ENCODE data around the gene FAM163B. TPM values are rescaled to one million over a fixed set of nuclear protein-coding genes. Genes with fewer than 3 reads are reported as not detected.

Gene FAM163B
- total and polyA plus RNA-seq, 2 donors (not counting 1 experiment from before 2014, with no cell fraction given), result not detected

DNA sequence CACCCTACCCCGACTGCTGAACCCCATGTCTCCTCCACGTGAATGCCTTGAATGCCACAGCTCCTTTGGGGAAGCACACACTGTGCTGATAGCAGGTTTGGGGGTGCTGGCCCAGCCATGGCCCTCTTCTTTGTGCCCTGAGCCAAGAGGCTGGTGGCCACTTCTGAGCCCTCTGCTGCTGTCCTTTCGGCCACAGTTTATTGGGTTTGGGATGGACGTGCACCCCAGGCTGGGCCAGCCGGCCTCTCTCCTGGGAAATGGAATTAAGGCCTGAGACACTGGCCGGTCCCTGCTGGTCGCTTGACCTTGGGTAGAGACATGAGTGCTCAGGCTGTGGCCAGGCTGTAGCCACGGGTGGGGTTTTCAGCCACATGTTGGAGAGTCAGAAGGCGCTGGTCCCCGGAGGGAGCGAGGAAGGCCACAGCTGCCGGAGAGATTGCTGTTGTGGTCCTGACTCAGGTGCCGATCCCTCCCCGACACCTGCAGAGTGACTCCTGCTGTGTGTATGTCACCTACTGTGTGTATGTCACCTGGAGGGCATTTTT is 26.6 kb downstream of the FAM163B start:
- no peak overlapping the region for H3K4me2 ChIP-seq (replicated peaks; ENCODE audit: low read depth, low read length, poor library complexity, severe bottlenecking)
- WGBS (ENCODE audit: insufficient coverage), result 63% methylated on average over 14 of the region's 14 CpGs
- Mint-ChIP-seq H3K27ac (no peak overlapping the region), H3K4me3 (no peak overlapping the region), H3K9me3 (ENCODE audit: insufficient read depth) (no peaks in the 10 kb centered on the region), H3K4me1 (peaks cover 33% of the 10 kb centered on the region), H3K27me3 (peaks cover 52% of the 10 kb centered on the region)
- no peaks in the 10 kb centered on the region for H3K36me3 ChIP-seq (replicated peaks in 1 of 2; ENCODE audit: control extremely low read depth in 1 of 2, control insufficient read depth in 1 of 2, extremely low read depth in 1 of 2, insufficient read depth in 2 of 2, low read length in 1 of 2)
- CTCF ChIA-PET, result no interaction called here
- H3K9me3 ChIP-seq (ENCODE audit: control extremely low read depth in 1 of 3, control insufficient read depth in 2 of 3, insufficient read depth in 1 of 3, low read length in 2 of 3), result peaks cover 0 to 15% (median 0%) of the 10 kb centered on the region in 3 donors
- POLR2A ChIA-PET, result no interaction called here
- no peaks in the 10 kb centered on the region for H3K79me2 ChIP-seq (ENCODE audit: control insufficient read depth, insufficient read depth, low read length)
- no peak overlapping the region for H3K9ac ChIP-seq (ENCODE audit: low read length)
- peaks cover 0 to 79% (median 26%) of the 10 kb centered on the region in 4 experiments for H3K27me3 ChIP-seq (replicated peaks in 1 of 4; ENCODE audit: control extremely low read depth in 1 of 4, control insufficient read depth in 3 of 4, insufficient read depth in 4 of 4, low read length in 3 of 4)
- no peak overlapping the region for H2AFZ ChIP-seq (ENCODE audit: insufficient read depth, low read depth, low read length, poor library complexity, severe bottlenecking)
- no peak overlapping the region for H3K27ac ChIP-seq (ENCODE audit: low read length in 2 of 2)
- ATAC-seq (ENCODE audit: low read depth), result no peak
- peaks cover 35 to 42% of the 10 kb centered on the region in 2 donors for H3K4me1 ChIP-seq (ENCODE audit: control insufficient read depth in 2 of 2, insufficient read depth in 2 of 2, low read length in 2 of 2)
- TF ChIP-seq, protein P1, sequence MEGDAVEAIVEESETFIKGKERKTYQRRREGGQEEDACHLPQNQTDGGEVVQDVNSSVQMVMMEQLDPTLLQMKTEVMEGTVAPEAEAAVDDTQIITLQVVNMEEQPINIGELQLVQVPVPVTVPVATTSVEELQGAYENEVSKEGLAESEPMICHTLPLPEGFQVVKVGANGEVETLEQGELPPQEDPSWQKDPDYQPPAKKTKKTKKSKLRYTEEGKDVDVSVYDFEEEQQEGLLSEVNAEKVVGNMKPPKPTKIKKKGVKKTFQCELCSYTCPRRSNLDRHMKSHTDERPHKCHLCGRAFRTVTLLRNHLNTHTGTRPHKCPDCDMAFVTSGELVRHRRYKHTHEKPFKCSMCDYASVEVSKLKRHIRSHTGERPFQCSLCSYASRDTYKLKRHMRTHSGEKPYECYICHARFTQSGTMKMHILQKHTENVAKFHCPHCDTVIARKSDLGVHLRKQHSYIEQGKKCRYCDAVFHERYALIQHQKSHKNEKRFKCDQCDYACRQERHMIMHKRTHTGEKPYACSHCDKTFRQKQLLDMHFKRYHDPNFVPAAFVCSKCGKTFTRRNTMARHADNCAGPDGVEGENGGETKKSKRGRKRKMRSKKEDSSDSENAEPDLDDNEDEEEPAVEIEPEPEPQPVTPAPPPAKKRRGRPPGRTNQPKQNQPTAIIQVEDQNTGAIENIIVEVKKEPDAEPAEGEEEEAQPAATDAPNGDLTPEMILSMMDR (IDR thresholded peaks at IDR 0.05), result no peak
- no peak for TF ChIP-seq EZH2 (IDR thresholded peaks at IDR 0.05; ENCODE audit: borderline replicate concordance, insufficient read depth, low read depth, low read length, poor library complexity, severe bottlenecking)
- H4K20me1 ChIP-seq (ENCODE audit: control insufficient read depth, insufficient read depth, low read length, poor library complexity, severe bottlenecking), result no peaks in the 10 kb centered on the region
- H3K4me3 ChIP-seq (ENCODE audit: control extremely low read depth in 1 of 5, extremely low read depth in 1 of 5, insufficient read depth in 1 of 5, low read depth in 2 of 5, low read length in 4 of 5), result no peak overlapping the region
- intact Hi-C loops (cut with micrococcal nuclease), result no loop called here
- DNase-seq, result no peak

DNA sequence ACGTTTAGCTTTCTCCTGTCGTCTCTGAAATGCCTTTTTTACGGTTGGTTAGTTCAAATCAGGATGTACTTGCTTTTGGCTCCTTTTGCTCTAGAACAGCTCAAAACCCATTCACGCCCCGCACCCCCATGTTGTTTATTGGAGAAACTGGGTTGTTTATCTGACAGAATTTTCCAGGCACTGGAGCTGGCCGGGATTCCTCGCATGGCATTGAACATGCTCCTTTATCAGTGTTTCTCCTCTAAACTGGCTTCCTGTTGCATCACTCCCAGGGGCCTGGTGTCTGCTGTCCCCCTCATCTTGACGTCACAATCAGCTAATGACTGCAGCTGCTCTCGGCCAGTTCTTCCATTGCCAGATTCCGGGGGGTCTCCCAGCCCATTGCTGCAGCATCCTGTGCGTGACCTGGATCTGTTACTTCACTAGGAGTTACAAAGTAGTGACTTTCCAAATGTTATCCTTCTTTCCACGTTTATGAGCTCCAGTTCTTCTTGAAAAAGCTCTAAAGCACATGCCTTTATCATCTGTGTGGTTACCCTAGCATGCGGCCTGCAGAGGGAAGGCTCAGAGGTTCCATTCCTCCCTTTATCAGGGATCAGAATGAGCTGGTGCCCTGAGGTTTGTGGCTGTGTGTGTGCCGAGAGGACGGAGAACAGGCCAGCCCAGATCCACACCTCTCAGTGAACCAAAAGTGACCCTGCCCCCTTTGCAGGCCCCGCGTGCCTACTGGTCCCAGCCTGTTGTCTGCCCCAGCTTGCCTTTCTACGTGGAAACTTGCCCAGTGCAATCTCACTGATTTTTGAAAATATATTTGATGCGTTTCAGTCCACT is 27.5 kb downstream of the FAM163B start:
- POLR2A ChIA-PET, result no interaction called here
- H3K27ac ChIP-seq (ENCODE audit: low read length in 2 of 2), result no peak overlapping the region
- peaks cover 37 to 46% of the 10 kb centered on the region in 2 donors for H3K4me1 ChIP-seq (ENCODE audit: control insufficient read depth in 2 of 2, insufficient read depth in 2 of 2, low read length in 2 of 2)

More for the DNA sequence above, 27.5 kb downstream of the FAM163B start:
- no peak for TF ChIP-seq EZH2 (IDR thresholded peaks at IDR 0.05; ENCODE audit: borderline replicate concordance, insufficient read depth, low read depth, low read length, poor library complexity, severe bottlenecking)
- TF ChIP-seq, protein P1 (IDR thresholded peaks at IDR 0.05), result no peak
- Mint-ChIP-seq H3K27me3 (peaks cover 57% of the 10 kb centered on the region), H3K9me3 (ENCODE audit: insufficient read depth) (no peaks in the 10 kb centered on the region), H3K27ac (no peak overlapping the region), H3K4me1 (peaks cover 36% of the 10 kb centered on the region), H3K4me3 (no peak overlapping the region)
- DNase-seq, result no peak
- H3K9me3 ChIP-seq (ENCODE audit: control extremely low read depth in 1 of 3, control insufficient read depth in 2 of 3, insufficient read depth in 1 of 3, low read length in 2 of 3), result peaks cover 0 to 9% (median 0%) of the 10 kb centered on the region in 3 donors
- no peak for ATAC-seq (ENCODE audit: low read depth)
- H3K9ac ChIP-seq (ENCODE audit: low read length), result no peak overlapping the region
- no peaks in the 10 kb centered on the region for H4K20me1 ChIP-seq (ENCODE audit: control insufficient read depth, insufficient read depth, low read length, poor library complexity, severe bottlenecking)
- no peak overlapping the region for H2AFZ ChIP-seq (ENCODE audit: insufficient read depth, low read depth, low read length, poor library complexity, severe bottlenecking)
- intact Hi-C loops (cut with micrococcal nuclease), result no loop called here
- H3K4me3 ChIP-seq (ENCODE audit: control extremely low read depth in 1 of 5, extremely low read depth in 1 of 5, insufficient read depth in 1 of 5, low read depth in 2 of 5, low read length in 4 of 5), result no peak overlapping the region
- H3K36me3 ChIP-seq (replicated peaks in 1 of 2; ENCODE audit: control extremely low read depth in 1 of 2, control insufficient read depth in 1 of 2, extremely low read depth in 1 of 2, insufficient read depth in 2 of 2, low read length in 1 of 2), result no peaks in the 10 kb centered on the region
- H3K27me3 ChIP-seq (replicated peaks in 1 of 4; ENCODE audit: control extremely low read depth in 1 of 4, control insufficient read depth in 3 of 4, insufficient read depth in 4 of 4, low read length in 3 of 4), result peaks cover 0 to 80% (median 26%) of the 10 kb centered on the region in 4 experiments
- CTCF ChIA-PET, result interaction anchor here (1.0 kb wide), 1 partner anchor 161 kb away, joined by 3 read pairs; no protein-coding TSS in a partner anchor
- H3K79me2 ChIP-seq (ENCODE audit: control insufficient read depth, insufficient read depth, low read length), result no peaks in the 10 kb centered on the region
- no peak overlapping the region for H3K4me2 ChIP-seq (replicated peaks; ENCODE audit: low read depth, low read length, poor library complexity, severe bottlenecking)
- 81% methylated on average over 9 of the region's 19 CpGs for WGBS (ENCODE audit: insufficient coverage)
